ENCODE results near the gene MKRN2OS.

DNA sequence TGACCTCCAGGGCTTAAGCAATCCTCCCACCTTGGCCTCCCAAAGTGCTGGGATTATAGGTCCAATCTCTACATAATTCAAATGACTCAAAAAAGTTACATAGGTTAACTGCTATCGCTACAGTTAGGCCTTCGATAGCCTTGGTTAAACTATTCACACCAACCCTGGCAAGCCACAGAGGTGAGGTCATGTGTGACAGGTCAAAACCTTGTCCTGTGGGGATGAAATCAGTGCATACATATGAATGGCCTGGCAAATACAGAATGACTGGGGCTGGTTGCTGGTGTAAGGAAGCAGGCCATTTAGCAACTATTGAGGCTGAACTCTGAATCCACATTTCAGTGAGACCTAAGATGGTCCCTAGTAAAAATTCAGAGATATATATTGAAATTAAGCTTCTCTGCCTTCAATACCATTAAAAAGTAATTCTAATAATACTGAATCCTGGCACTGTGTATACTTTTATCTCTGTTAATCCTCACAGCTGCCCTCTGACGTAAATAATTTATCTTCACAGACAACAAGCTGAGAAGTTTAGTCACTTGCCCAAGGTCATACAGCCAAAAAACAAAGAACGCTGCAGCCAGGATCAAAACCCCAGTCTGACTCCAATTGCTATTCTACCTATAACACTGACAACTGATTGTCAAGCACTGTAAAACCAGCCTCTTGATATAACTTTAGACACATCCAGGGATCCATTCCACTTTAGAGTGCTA lies 46.9 kb upstream of the MKRN2OS start:
- TF ChIP-seq POLR2A (IDR thresholded peaks at IDR 0.05), result no peak
- TF ChIP-seq, protein P1, sequence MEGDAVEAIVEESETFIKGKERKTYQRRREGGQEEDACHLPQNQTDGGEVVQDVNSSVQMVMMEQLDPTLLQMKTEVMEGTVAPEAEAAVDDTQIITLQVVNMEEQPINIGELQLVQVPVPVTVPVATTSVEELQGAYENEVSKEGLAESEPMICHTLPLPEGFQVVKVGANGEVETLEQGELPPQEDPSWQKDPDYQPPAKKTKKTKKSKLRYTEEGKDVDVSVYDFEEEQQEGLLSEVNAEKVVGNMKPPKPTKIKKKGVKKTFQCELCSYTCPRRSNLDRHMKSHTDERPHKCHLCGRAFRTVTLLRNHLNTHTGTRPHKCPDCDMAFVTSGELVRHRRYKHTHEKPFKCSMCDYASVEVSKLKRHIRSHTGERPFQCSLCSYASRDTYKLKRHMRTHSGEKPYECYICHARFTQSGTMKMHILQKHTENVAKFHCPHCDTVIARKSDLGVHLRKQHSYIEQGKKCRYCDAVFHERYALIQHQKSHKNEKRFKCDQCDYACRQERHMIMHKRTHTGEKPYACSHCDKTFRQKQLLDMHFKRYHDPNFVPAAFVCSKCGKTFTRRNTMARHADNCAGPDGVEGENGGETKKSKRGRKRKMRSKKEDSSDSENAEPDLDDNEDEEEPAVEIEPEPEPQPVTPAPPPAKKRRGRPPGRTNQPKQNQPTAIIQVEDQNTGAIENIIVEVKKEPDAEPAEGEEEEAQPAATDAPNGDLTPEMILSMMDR (IDR thresholded peaks at IDR 0.05 in 8 of 11, conservative IDR thresholded peaks at IDR 0.05 in 3 of 11), result no peak
- no peak for TF ChIP-seq POLR2AphosphoS5 (IDR thresholded peaks at IDR 0.05)
